LoVo (cell line): ENCODE measurements around the gene ZDHHC14.
A peak's percentile ranks its signal among the peaks of the same experiment; 100 is the strongest.

Experiments
- DNase-seq: peaks from one replicate; pipeline ENCODE4 v3.0.0-alpha.2; 2016; ENCODE audit warnings: low spot score

The ZDHHC14 gene

DNA sequence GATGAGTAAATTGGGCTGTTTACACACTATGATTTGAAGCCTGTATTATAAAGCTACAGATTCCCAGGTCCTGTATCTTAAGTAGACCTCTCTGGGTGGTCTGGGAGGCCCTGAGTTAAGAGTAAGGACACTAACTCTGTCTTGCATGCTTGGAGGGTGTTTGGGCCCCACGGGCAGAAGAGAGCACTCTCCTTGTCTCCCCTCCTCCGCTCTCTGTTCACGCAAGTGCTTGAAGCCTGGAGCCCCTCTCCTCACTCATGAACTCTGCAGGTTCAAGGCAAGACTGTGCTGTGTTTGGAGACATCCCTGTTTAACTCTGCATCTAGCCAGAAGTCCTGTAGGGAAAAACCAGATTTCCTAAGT, 154.0 kb downstream of the ZDHHC14 start:
- DNase-seq: no peak

DNA sequence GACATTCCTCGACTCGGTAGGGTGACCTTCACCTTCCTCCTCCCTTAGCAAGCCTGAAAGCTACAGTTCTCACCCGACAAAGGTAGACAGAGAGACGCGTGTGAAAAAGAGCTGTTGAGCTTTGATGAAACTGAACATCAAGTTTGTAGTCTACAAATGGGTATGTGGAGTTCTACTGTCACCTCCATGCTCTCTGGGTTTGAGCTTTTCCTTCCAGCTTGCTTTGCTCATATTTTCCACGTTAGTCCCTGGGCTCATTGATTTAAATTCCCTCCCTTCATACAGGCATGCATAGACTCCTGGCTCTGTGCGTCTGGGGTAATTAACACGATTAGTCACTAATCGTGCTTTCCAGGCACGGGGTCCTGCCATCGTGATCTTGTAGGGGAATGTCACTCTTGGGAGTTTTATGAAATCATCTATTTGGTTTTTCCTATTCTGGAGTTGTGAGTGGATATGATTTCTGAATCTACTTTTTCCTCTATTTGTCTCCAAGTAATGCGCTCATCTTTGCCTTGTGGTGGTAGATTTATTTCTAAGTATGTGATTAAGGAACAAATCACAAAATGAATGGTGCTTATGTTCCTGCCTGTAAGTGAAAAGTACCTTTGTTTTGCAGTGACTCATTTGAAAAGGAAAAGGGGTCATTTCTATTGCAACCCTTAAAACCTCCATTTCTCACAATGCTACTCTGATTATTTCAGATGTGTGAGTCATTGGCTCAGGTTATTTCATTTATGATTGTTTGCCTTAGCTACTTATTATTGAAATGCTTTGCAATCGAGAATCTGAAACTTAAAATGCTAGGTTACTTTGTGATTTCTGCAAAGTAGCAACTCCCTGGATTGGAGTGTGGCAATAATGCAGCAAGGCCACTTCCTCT, 154.6 kb downstream of the ZDHHC14 start:
- peak; percentile 37 for DNase-seq

DNA sequence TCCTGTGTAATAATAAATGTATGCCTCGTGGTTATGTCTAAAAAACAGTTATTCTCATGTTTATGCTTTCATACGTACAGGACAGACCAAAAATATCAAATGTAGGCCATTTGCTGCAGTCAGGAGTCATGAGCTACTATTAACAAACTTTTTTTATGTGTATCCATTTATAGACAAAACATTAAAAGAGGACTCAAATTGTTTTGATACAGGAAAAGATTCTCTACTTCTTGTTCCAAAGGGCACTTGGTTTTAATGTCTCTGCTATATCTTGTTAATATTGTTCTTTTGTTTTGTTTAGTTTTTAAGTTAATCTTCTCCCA, 155.2 kb downstream of the ZDHHC14 start:
- DNase-seq: no peak

DNA sequence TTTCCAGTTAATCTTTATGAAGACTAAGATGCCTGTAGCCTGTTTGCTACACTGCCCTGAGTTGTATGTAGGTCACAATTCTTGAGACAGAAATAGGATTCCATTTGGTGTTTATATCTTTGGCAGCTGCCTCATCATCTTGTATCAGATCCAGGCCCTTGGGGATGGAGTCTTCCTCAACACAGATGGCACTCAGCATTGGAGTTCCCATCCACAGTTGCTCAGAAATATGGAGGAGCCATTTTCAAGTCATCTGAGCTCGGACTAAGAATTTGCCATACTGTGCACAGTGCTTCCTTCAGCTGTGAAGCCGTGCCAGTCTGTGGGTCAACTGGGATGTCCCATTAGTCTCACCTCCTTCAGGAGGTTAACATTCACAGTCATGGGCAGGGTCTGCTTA, 156.6 kb downstream of the ZDHHC14 start:
- no peak for DNase-seq

DNA sequence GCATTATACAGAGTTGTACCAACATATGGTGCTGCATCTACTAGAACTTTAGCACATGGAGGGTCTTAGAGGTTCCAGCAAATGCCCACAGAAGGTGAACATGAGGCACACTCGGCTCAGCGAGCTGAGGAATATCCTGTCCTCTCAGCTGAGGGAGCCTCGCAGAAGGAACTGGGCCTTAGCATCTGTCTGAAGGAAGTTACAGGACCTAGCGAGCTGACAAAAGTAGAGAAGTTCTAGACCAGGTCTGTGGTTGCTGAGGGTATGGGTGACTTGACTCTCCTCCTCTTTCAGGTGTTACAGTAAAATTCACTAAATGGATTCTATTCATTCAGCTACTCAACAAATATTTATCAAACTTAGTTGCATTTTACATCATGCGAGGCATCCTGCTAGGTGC, 157.2 kb downstream of the ZDHHC14 start:
- no peak for DNase-seq

- DNase-seq: no peak
These were observed 157.7 kb downstream of the ZDHHC14 start for GRCh38 chr6:157538698-157539097.

DNA sequence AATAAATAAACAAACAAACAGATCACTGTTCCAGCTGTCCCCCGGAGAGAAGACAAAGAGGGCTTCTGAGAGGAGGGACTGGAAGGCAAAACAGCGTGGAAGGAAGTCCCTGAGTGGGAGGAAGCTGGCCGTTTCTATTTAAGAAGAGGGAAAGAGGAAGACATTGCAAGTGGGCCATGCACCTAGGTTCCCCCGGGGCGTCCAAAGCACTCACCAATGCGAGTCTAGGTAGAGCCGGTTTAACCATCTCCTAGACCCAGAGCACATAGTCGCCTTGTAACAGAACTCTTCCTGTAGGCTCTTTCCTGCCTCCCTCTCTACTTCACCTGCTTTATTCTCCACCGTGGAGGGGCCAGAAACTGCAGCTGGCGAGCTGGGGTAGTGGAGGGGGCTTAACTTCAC, 158.4 kb downstream of the ZDHHC14 start:
- DNase-seq: no peak

GRCh38 chr6:157539900-157540752, 159.1 kb downstream of the ZDHHC14 start:
- DNase-seq: no peak

DNA sequence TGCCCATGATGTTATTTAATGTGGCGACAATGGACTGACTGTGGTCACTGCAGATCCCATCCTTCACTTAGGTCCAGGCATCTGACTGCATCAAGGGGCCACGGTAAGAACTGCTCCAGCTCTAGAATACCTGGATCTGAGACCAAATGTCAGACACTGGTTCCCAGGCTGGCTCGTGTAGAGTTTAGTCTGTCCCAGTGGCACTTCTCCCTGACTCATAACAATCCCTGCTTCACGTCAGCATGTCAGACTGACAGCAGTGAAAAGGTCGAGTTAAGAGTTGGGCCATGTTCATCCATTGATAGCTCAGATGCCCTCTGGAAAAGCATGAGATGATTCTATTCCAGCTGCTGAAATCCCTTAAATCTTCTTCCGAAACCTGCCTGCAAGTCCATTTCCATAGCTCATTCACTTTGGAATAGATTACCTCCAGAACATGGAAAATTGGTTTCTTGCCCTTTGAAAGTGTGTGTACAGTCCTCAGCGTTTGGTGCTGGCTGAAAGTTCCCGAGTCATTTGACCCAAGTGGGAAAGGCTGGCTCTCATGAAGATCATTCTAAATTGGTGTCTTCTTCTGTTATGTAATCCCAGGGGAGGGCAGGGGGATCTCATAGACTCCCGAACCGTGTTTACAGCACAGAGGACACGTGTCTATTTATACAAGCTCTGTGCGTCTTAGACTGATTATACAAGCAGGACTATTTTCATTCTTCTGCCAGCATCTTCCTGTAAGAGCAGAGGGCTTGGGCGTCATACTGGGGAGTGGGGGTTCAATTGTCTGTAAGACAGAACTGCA, 160.8 kb downstream of the ZDHHC14 start:
- no peak for DNase-seq

GRCh38 chr6:157542414-157543160, 161.6 kb downstream of the ZDHHC14 start:
- no peak for DNase-seq

GRCh38 chr6:157546321-157546720, 165.3 kb downstream of the ZDHHC14 start:
- no peak for DNase-seq

DNA sequence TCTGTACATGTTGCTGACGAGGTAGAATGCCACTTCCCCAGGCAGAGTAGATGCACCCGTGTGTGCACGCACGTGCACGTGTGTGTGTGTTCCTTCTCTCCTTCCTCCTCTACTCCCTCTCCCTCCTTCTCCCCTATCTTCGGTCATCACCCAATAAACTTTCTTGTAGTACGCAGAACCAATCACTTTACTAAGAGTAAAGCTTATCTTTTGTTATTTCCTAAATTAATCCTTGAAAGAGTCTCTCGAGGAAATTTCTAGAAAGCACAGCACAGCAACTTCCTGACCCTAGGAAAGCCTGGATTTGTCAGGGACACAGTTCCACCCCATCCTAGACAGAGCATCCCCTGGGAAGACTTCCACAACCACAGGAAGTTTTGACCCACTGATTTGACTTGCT, 166.1 kb downstream of the ZDHHC14 start:
- DNase-seq: no peak

GRCh38 chr6:157548635-157549467, 167.9 kb downstream of the ZDHHC14 start:
- no peak for DNase-seq

GRCh38 chr6:157549468-157549745, 168.4 kb downstream of the ZDHHC14 start:
- DNase-seq: no peak

DNA sequence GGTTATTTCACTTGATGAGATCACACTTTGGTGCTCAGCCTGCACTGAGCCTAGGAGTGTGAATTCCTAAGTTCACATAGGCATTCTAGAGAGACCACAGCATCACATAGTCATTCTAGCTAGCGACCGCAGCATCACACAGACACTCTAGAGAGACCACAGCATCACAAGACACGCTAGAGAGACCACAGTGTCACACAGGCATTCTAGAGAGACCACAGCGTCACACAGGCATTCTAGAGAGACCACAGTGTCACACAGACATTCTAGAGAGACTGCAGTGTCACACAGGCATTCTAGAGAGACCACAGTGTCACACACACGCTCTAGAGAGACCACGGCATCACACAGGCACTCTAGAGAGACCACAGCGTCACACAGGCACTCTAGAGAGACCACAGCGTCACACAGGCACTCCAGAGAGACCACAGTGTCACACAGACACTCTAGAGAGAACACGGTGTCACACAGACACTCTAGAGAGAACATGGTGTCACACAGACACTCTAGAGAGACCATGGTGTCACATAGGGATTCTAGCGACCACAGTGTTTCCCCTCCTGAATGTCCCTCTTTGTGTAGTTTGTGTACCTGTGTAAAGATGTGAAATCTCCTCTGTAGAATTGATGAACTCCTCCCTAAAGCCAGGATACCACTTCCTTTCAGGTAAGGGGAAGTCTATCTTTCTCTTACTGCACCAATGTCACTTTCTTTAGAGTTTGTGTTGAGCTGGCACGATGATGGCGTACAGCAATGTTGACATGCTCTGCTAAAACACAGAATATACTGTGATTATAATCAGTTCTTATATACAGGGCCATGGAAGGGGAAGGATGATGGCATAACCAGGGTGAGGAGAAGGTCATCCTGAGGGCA, 169.4 kb downstream of the ZDHHC14 start:
- DNase-seq: no peak

DNA sequence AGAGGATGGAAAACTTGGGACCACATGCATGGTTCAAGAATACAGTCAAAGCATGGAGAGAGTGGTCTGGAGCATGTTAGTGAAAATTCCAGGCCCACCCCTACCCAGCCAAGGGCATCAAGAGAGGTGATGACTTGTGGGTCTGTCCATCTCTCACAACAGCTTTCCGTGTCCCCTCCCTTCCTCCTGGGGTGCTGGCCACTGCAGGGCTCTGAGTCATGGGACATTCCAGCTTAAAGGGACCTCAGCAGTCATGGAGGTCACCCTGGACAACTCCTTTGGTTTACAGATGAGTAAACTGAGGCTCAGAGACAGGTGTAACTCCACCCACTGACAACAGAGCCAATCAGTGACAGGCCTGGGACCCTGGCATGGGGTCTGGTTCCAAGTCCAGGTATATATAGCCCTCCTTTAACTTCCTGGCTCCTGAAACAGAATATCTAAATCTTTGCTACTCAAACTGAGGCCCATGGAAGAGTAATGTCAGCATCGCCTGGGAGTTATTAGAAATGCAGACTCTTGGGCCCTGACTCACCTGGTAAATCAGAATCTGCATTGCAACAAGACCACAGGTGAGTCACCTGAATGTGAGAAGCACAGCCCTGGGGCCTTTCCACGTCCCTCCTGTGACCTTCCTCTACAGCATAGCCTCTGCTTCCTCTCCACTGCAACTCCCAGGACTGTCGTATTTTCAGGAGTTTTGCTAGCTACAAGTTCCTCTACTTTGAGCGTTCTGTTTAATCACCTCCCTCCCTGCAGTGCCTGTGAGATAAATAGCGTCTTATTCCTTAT, 170.2 kb downstream of the ZDHHC14 start:
- DNase-seq: no peak

DNA sequence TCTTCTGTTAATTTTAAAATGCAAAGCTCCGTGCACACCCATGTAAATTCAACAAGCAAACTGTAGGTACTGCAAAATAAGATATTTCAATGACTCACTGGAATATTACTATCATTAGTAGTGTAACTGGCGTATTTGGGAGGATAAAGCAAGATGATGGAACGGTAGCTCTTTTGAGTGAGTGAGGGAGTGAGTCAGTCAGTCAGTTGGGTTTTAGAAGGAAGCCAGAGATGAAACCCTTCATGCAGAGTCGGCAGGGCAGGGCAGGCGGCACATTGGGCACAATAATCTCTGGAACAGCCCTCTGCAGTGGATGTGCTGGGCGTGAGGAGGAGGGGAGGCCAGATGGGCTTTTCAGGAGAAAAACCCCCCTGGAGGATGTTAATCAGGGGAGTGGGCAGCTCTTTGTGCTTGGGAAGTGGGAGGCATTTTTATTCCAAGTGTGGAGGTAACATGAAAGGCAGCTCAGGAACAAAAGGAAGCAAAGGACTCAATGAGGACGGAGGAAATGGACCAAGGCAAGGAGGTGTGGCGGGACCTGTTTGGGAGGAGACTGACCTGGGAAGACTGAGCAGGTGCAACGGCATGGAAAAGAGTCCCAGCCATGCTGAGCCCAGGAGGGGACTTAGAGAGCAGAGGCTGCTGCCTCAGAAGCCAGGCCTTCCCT, 171.2 kb downstream of the ZDHHC14 start:
- no peak for DNase-seq

DNA sequence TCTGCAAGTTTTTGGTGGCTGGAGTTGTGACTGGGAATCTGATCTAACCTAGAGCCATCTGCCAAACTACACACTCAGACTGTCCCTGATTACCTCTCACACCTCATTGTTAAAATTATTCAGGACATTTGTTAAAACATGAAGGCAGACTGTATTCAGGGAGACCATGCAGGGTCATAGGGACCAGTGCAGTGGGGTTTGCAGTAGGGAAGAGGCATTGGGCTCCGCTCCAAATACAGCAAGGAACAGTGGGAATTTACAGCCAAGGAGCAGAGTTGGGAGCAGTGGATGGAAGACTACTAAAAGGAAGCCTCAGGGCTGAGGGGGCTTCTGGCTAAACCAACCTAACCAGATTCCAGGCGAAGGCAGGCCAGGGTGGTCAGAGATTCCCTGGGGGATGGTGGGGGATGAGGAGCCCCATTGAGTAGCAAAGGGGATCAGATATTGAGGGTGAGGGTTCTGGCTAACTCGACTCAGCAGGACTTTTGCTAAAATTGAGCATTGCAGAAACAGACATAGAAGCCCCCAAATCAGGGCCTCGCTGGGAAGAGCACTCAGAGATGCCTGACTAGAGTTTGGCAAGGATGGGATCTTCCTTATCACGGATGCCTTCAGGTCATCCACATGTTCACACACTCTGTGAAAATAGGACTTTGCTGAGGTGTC, 172.0 kb downstream of the ZDHHC14 start:
- DNase-seq: no peak
